Gastrocnemius medialis (tissue), 4 donors: ENCODE results near the gene LMBRD2.

Source experiments
- CTCF ChIP-seq, 5 experiments: fragments of 450-650 bp in 3 of 5; fragments of 200-600 bp in 2 of 5; sonication (generic) in 2 of 5; IDR thresholded peaks in 4 of 5; conservative IDR thresholded peaks in 1 of 5; 1 replicate in 4 of 5; 2 replicates in 1 of 5; pipeline ENCODE4 v1.5.1; 2016 to 2019; ENCODE audit warnings: antibody characterized with exemption in 5 of 5, mild to moderate bottlenecking in 3 of 5, moderate library complexity in 3 of 5
- POLR2A ChIP-seq, 2 donors: fragments of 450-650 bp; IDR thresholded peaks; one replicate each; pipeline ENCODE4 v1.6.1; 2017; ENCODE audit warnings: antibody characterized with exemption in 2 of 2, mild to moderate bottlenecking in 2 of 2, moderate library complexity in 2 of 2

GRCh38 chr5:36170832-36171424, 19.2 kb upstream of the LMBRD2 start:
- TF ChIP-seq POLR2A (IDR thresholded peaks at IDR 0.05) (no peak), CTCF (IDR thresholded peaks at IDR 0.05 in 4 of 5, conservative IDR thresholded peaks at IDR 0.05 in 1 of 5) (no peak)
